HepG2 (cell line): ENCODE data around the gene CELSR3. TPM values are rescaled to one million over a fixed set of nuclear protein-coding genes. Genes with fewer than 3 reads are reported as not detected.

Experiments used
- ARNT ChIP-seq: fragments of 450-650 bp; IDR thresholded peaks from 2 replicates; pipeline ENCODE4 v1.6.1; 2017
- DMTF1 ChIP-seq: sonication (generic); formaldehyde crosslinking; IDR thresholded peaks from 2 replicates; pipeline ENCODE4 v1.4.0; 2020; ENCODE audit warnings: mild to moderate bottlenecking, missing genetic modification reagents
- GPBP1L1 ChIP-seq: sonication (generic); formaldehyde crosslinking; IDR thresholded peaks from 2 replicates; pipeline ENCODE4 v1.5.0; 2020; ENCODE audit warnings: mild to moderate bottlenecking, missing genetic modification reagents
- HMGA1 ChIP-seq: sonication (generic); formaldehyde crosslinking; conservative IDR thresholded peaks from 2 replicates; pipeline ENCODE4 v1.4.0; 2020; ENCODE audit warnings: missing genetic modification reagents
- KLF11 ChIP-seq: IDR thresholded peaks from 2 replicates; pipeline ENCODE4 v1.6.1; 2016; ENCODE audit warnings: missing compliant biosample characterization
- KLF15 ChIP-seq: sonication (generic); formaldehyde crosslinking; IDR thresholded peaks from 2 replicates; pipeline ENCODE4 v1.8.1; 2023; ENCODE audit warnings: borderline replicate concordance, mild to moderate bottlenecking, inconsistent platforms, missing genetic modification reagents, mixed read lengths
- KLF6 ChIP-seq: IDR thresholded peaks from 2 replicates; pipeline ENCODE4 v1.8.0; 2016; ENCODE audit warnings: missing biosample characterization, missing genetic modification reagents
- MTF2 ChIP-seq: sonication (generic); formaldehyde crosslinking; IDR thresholded peaks from 2 replicates; pipeline ENCODE4 v1.5.0; 2020; ENCODE audit warnings: missing genetic modification reagents, borderline replicate concordance
- NFE2L2 ChIP-seq: fragments of 150-350 bp; IDR thresholded peaks from 2 replicates; pipeline ENCODE4 v1.6.1; 2014; ENCODE audit warnings: low read length
- RELA ChIP-seq: sonication (generic); formaldehyde crosslinking; IDR thresholded peaks from 2 replicates; pipeline ENCODE4 v1.4.0; 2020; ENCODE audit warnings: missing genetic modification reagents
- ZBTB21 ChIP-seq: sonication (generic); formaldehyde crosslinking; IDR thresholded peaks from 2 replicates; pipeline ENCODE4 v1.4.0; 2020; ENCODE audit warnings: missing genetic modification reagents
- ZMYM2 ChIP-seq: sonication (generic); formaldehyde crosslinking; IDR thresholded peaks from 2 replicates; pipeline ENCODE4 v1.8.0; 2022; ENCODE audit warnings: mild to moderate bottlenecking, missing genetic modification reagents
- ZNF160 ChIP-seq: sonication (generic); formaldehyde crosslinking; IDR thresholded peaks from 2 replicates; pipeline ENCODE4 v1.8.0; 2022; ENCODE audit warnings: mild to moderate bottlenecking, inconsistent platforms, missing genetic modification reagents
- ZNF468 ChIP-seq: sonication (generic); formaldehyde crosslinking; IDR thresholded peaks from 2 replicates; pipeline ENCODE4 v1.8.0; 2022; ENCODE audit warnings: mild to moderate bottlenecking, moderate library complexity, missing genetic modification reagents
- ZNF543 ChIP-seq: sonication (generic); formaldehyde crosslinking; IDR thresholded peaks from 2 replicates; pipeline ENCODE4 v1.4.0; 2020; ENCODE audit warnings: mild to moderate bottlenecking, missing genetic modification reagents
- ZNF746 ChIP-seq: sonication (generic); formaldehyde crosslinking; IDR thresholded peaks from 2 replicates; pipeline ENCODE4 v1.8.0; 2022; ENCODE audit warnings: mild to moderate bottlenecking, missing genetic modification reagents
- ZNF879 ChIP-seq: sonication (generic); formaldehyde crosslinking; IDR thresholded peaks from 2 replicates; pipeline ENCODE4 v1.8.1; 2023; ENCODE audit warnings: missing genetic modification reagents
- polyA plus RNA-seq, 8 experiments: library from polyadenylated mRNA; depleted of rRNA in 3 of 8; stranded (reverse) in 7 of 8; unstranded in 1 of 8; fragments of >200 nt; fragmentation: Illumina TruSeq in 4 of 8; extraction: Trizol in 4 of 8; gene quantifications; 2 replicates each; pipeline versions ENCODE4 v1.2.1 to v1.2.3, GENCODE V29; 2011 to 2016; ENCODE audit warnings: low read depth in 4 of 8, missing spikeins in 1 of 8, mixed read lengths in 1 of 8; ENCODE audit not compliant: insufficient read depth in 1 of 8
- total RNA-seq, 5 experiments: library from RNA; depleted of rRNA; stranded (reverse); fragments of >200 nt; fragmentation: Illumina TruSeq; extraction: Trizol; gene quantifications; 2 replicates each; pipeline ENCODE4 v1.2.3, GENCODE V29; 2016; ENCODE audit warnings: low read depth in 1 of 5
- TF ChIP-seq, protein P1 (sequence below): sonication (generic); formaldehyde crosslinking; IDR thresholded peaks from 2 replicates; pipeline ENCODE4 v1.4.0; 2020; ENCODE audit warnings: missing genetic modification reagents
- TF ChIP-seq, protein P2 (sequence below): sonication (generic); formaldehyde crosslinking; IDR thresholded peaks from 2 replicates; pipeline ENCODE4 v1.8.0; 2022; ENCODE audit warnings: mild to moderate bottlenecking, missing genetic modification reagents, moderate library complexity
- TF ChIP-seq, protein P3 (sequence below): sonication (generic); formaldehyde crosslinking; IDR thresholded peaks from 2 replicates; pipeline ENCODE4 v1.5.0; 2020; ENCODE audit warnings: mild to moderate bottlenecking, missing genetic modification reagents, borderline replicate concordance

CELSR3 gene
- total and polyA plus RNA-seq, 2 of the 13 experiments (the other 11 are each of a cell fraction or from before 2014, with no cell fraction given) = 5.4 to 6.7 TPM

GRCh38 chr3:48609088-48610005 lies 53.3 kb downstream of the CELSR3 start, which contains the start of gene UQCRC1 (continued):
- no peak for TF ChIP-seq DMTF1 (CRISPR knock-in tag)
- TF ChIP-seq RELA (CRISPR knock-in tag) = no peak
- TF ChIP-seq ZNF160 (CRISPR knock-in tag) = peak; percentile 70
- peak; percentile 74; the same call in 1 of the 2 replicates for TF ChIP-seq KLF15
- no peak for TF ChIP-seq HMGA1 (CRISPR knock-in tag)
- TF ChIP-seq ZMYM2 (CRISPR knock-in tag) = 0 out of 2 replicates have a peak, but pooled peaks have one; percentile 15
- TF ChIP-seq ZNF468 (CRISPR knock-in tag) = 0 out of 2 replicates have a peak, but pooled peaks have one; percentile 68
- 0 out of 2 replicates have a peak, but pooled peaks have one; percentile 39 for TF ChIP-seq KLF11 (CRISPR knock-in tag)
- no peak for TF ChIP-seq ARNT
- TF ChIP-seq GPBP1L1 (CRISPR knock-in tag) = no peak
- no peak for TF ChIP-seq NFE2L2
- 0 out of 2 replicates have a peak, but pooled peaks have one; percentile 55 for TF ChIP-seq ZNF746 (CRISPR knock-in tag)
- TF ChIP-seq, protein P1, sequence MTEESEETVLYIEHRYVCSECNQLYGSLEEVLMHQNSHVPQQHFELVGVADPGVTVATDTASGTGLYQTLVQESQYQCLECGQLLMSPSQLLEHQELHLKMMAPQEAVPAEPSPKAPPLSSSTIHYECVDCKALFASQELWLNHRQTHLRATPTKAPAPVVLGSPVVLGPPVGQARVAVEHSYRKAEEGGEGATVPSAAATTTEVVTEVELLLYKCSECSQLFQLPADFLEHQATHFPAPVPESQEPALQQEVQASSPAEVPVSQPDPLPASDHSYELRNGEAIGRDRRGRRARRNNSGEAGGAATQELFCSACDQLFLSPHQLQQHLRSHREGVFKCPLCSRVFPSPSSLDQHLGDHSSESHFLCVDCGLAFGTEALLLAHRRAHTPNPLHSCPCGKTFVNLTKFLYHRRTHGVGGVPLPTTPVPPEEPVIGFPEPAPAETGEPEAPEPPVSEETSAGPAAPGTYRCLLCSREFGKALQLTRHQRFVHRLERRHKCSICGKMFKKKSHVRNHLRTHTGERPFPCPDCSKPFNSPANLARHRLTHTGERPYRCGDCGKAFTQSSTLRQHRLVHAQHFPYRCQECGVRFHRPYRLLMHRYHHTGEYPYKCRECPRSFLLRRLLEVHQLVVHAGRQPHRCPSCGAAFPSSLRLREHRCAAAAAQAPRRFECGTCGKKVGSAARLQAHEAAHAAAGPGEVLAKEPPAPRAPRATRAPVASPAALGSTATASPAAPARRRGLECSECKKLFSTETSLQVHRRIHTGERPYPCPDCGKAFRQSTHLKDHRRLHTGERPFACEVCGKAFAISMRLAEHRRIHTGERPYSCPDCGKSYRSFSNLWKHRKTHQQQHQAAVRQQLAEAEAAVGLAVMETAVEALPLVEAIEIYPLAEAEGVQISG = peak; percentile 80
- no peak for TF ChIP-seq ZBTB21
- no peak for TF ChIP-seq MTF2 (CRISPR knock-in tag)
- no peak for TF ChIP-seq ZNF879 (CRISPR knock-in tag)
- TF ChIP-seq, protein P2, sequence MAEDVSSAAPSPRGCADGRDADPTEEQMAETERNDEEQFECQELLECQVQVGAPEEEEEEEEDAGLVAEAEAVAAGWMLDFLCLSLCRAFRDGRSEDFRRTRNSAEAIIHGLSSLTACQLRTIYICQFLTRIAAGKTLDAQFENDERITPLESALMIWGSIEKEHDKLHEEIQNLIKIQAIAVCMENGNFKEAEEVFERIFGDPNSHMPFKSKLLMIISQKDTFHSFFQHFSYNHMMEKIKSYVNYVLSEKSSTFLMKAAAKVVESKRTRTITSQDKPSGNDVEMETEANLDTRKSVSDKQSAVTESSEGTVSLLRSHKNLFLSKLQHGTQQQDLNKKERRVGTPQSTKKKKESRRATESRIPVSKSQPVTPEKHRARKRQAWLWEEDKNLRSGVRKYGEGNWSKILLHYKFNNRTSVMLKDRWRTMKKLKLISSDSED (CRISPR knock-in tag) = no peak
- peak; percentile 62; the same call in 1 of the 2 replicates for TF ChIP-seq KLF6 (CRISPR knock-in tag)
- TF ChIP-seq, protein P3, sequence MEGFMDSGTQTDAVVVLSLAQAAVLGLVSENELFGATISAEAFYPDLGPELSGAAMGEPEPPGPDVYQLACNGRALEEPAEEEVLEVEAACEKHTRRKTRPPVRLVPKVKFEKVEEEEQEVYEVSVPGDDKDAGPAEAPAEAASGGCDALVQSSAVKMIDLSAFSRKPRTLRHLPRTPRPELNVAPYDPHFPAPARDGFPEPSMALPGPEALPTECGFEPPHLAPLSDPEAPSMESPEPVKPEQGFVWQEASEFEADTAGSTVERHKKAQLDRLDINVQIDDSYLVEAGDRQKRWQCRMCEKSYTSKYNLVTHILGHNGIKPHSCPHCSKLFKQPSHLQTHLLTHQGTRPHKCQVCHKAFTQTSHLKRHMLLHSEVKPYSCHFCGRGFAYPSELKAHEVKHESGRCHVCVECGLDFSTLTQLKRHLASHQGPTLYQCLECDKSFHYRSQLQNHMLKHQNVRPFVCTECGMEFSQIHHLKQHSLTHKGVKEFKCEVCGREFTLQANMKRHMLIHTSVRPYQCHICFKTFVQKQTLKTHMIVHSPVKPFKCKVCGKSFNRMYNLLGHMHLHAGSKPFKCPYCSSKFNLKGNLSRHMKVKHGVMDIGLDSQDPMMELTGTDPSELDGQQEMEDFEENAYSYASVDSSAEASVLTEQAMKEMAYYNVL (CRISPR knock-in tag) = peak; percentile 93
- TF ChIP-seq ZNF543 = no peak
